ENCODE results near the gene ZNF778. TPM values are rescaled to one million over a fixed set of nuclear protein-coding genes. Genes with fewer than 3 reads are reported as not detected.

The ZNF778 gene
- polyA plus RNA-seq, 2 of the 4 experiments (the other 2 are of a cell fraction), result 7.0 to 9.5 TPM

DNA sequence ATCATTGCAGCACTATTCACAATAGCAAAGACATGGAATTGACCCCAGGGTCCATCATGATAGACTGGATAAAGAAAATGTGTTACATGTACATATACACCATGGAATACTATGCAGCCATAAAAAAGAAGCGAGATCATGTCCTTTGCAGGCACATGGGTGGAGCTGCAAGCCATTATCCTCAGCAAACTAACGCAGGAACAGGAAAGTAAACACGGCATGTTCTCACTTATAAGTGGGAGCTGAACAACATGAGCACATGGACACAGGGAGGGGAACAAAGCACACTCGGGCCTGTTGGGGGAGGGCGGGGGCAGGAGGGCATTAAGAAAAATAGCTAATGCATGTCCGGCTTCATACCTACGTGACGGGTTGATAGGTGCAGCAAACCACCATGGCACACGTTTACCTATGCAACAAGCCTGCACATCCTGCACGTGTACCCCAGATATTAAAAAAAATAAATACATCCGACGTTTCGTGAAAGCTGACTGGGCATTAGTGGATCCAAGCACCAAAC is 28.9 kb downstream of the ZNF778 start:
- Histone ChIP-seq H3K9me3 (no peaks in the 10 kb centered on the region), H3K4me2 (peak overlapping the region; percentile 86), H3K27ac (peak overlapping the region; percentile 84 to 92), H3K4me3 (peak overlapping the region; percentile 53), H3K4me1 (no peaks in the 10 kb centered on the region)
- FAIRE-seq (no peak), ATAC-seq (no peak), DNase-seq (ENCODE audit: low read depth in 1 of 2, low spot score in 1 of 2) (no peak)
- ChIA-PET CTCF (interaction anchor here (0.7 to 2.4 kb wide), 2 partner anchors 43 to 257 kb away, joined by 3 to 12 read pairs; no protein-coding TSS in a partner anchor), POLR2A (interaction anchor here (1.1 kb wide), 1 partner anchor 18 kb away, joined by 3 read pairs; no protein-coding TSS in a partner anchor)
- 81% methylated on average over 13 of the region's 13 CpGs for WGBS (ENCODE audit: missing lambda C conversion rate)
- TF ChIP-seq, protein P1, sequence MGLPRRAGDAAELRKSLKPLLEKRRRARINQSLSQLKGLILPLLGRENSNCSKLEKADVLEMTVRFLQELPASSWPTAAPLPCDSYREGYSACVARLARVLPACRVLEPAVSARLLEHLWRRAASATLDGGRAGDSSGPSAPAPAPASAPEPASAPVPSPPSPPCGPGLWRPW (IDR thresholded peaks at IDR 0.05), result no peak
- no peak for TF ChIP-seq CHD2 (IDR thresholded peaks at IDR 0.05; ENCODE audit: low read length, partially characterized antibody)
- TF ChIP-seq, protein P2, sequence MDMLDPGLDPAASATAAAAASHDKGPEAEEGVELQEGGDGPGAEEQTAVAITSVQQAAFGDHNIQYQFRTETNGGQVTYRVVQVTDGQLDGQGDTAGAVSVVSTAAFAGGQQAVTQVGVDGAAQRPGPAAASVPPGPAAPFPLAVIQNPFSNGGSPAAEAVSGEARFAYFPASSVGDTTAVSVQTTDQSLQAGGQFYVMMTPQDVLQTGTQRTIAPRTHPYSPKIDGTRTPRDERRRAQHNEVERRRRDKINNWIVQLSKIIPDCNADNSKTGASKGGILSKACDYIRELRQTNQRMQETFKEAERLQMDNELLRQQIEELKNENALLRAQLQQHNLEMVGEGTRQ (IDR thresholded peaks at IDR 0.05), result no peak
- no peak for TF ChIP-seq FOSB (CRISPR knock-in tag; IDR thresholded peaks at IDR 0.05)
- TF ChIP-seq MAFK (IDR thresholded peaks at IDR 0.05; ENCODE audit: partially characterized antibody), result peak; percentile 64
- TF ChIP-seq, protein P3, sequence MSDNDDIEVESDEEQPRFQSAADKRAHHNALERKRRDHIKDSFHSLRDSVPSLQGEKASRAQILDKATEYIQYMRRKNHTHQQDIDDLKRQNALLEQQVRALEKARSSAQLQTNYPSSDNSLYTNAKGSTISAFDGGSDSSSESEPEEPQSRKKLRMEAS (IDR thresholded peaks at IDR 0.05), result 0 out of 2 replicates have a peak, but pooled peaks have one; percentile 2
- TF ChIP-seq MYC (IDR thresholded peaks at IDR 0.05; ENCODE audit: borderline replicate concordance, low read length), result no peak
- no peak for TF ChIP-seq TFCP2L1 (CRISPR knock-in tag; IDR thresholded peaks at IDR 0.05)
- no peak for TF ChIP-seq FOXS1 (CRISPR knock-in tag; IDR thresholded peaks at IDR 0.05)
- no peak for TF ChIP-seq RNF2 (IDR thresholded peaks at IDR 0.05; ENCODE audit: borderline replicate concordance, low read depth)
- TF ChIP-seq, protein P4, sequence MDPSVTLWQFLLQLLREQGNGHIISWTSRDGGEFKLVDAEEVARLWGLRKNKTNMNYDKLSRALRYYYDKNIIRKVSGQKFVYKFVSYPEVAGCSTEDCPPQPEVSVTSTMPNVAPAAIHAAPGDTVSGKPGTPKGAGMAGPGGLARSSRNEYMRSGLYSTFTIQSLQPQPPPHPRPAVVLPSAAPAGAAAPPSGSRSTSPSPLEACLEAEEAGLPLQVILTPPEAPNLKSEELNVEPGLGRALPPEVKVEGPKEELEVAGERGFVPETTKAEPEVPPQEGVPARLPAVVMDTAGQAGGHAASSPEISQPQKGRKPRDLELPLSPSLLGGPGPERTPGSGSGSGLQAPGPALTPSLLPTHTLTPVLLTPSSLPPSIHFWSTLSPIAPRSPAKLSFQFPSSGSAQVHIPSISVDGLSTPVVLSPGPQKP (IDR thresholded peaks at IDR 0.05; ENCODE audit: low read depth, low read length), result no peak
- no peak for TF ChIP-seq SMC3 (IDR thresholded peaks at IDR 0.05)
- TF ChIP-seq KDM1A (IDR thresholded peaks at IDR 0.05; ENCODE audit: low read depth), result peak; percentile 54; the same call in 1 of the 2 replicates
- no peak for TF ChIP-seq RFX5 (IDR thresholded peaks at IDR 0.05)
- no peak for TF ChIP-seq ZC3H11A (IDR thresholded peaks at IDR 0.05)
- TF ChIP-seq GATA3 (IDR thresholded peaks at IDR 0.05; ENCODE audit: borderline replicate concordance), result no peak
- TF ChIP-seq POLR2A (IDR thresholded peaks at IDR 0.05; ENCODE audit: low read length), result no peak
- TF ChIP-seq, protein P5, sequence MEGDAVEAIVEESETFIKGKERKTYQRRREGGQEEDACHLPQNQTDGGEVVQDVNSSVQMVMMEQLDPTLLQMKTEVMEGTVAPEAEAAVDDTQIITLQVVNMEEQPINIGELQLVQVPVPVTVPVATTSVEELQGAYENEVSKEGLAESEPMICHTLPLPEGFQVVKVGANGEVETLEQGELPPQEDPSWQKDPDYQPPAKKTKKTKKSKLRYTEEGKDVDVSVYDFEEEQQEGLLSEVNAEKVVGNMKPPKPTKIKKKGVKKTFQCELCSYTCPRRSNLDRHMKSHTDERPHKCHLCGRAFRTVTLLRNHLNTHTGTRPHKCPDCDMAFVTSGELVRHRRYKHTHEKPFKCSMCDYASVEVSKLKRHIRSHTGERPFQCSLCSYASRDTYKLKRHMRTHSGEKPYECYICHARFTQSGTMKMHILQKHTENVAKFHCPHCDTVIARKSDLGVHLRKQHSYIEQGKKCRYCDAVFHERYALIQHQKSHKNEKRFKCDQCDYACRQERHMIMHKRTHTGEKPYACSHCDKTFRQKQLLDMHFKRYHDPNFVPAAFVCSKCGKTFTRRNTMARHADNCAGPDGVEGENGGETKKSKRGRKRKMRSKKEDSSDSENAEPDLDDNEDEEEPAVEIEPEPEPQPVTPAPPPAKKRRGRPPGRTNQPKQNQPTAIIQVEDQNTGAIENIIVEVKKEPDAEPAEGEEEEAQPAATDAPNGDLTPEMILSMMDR (IDR thresholded peaks at IDR 0.05), result no peak
- TF ChIP-seq KDM5A (IDR thresholded peaks at IDR 0.05), result no peak
- TF ChIP-seq EHF (CRISPR knock-in tag; IDR thresholded peaks at IDR 0.05), result no peak
- TF ChIP-seq CBX8 (IDR thresholded peaks at IDR 0.05), result no peak
- no peak for TF ChIP-seq MAZ (IDR thresholded peaks at IDR 0.05; ENCODE audit: borderline replicate concordance, low read depth, low read length)
- TF ChIP-seq ZSCAN20 (CRISPR knock-in tag; IDR thresholded peaks at IDR 0.05), result no peak
- TF ChIP-seq SREBF2 (IDR thresholded peaks at IDR 0.05), result no peak
